OCI-LY3 (cell line): ENCODE measurements around the gene DUSP16.
"Not testable (repeated sequence)": the region's sequence is repeated elsewhere in the genome, so short reads cannot be mapped to it uniquely, and the experiment has no call there.

Experiments used
- H2AFZ ChIP-seq: fragments of 200-600, 300-600 bp; shearing (Covaris generic); 2 replicates; pipeline ENCODE4 v1.6.0; 2014; ENCODE audit warnings: antibody characterized with exemption, low read depth, low read length
- H3K27ac ChIP-seq: fragments of 200-600, 300-600 bp; sonication (generic); 2 replicates; pipeline ENCODE4 v1.5.1; 2014; ENCODE audit warnings: mild to moderate bottlenecking, low read length, moderate library complexity, mixed read lengths
- H3K27me3 ChIP-seq: fragments of 200-600, 300-600 bp; sonication (generic); 2 replicates; pipeline ENCODE4 v1.6.1; 2014; ENCODE audit warnings: low read depth, low read length, mixed read lengths
- H3K36me3 ChIP-seq: fragments of 200-600, 300-600 bp; sonication (generic); replicated peaks from 2 replicates; pipeline ENCODE3; 2014; ENCODE audit warnings: low read depth, low read length, mixed read lengths
- H3K4me1 ChIP-seq: fragments of 300-600, 200-600 bp; sonication (generic); 2 replicates; pipeline ENCODE4 v1.6.1; 2014; ENCODE audit warnings: low read length, mixed read lengths
- H3K4me2 ChIP-seq: fragments of 200-600, 300-600 bp; sonication (generic); 2 replicates; pipeline ENCODE4 v1.6.1; 2014; ENCODE audit warnings: low read length, mixed read lengths
- H3K4me3 ChIP-seq: fragments of 300-600, 200-600 bp; sonication (generic); 2 replicates; pipeline ENCODE4 v1.5.1; 2014; ENCODE audit warnings: antibody characterized with exemption, mild to moderate bottlenecking, low read length, moderate library complexity
- H3K79me2 ChIP-seq: fragments of 300-600, 200-600 bp; shearing (Covaris generic); 2 replicates; pipeline ENCODE4 v1.6.1; 2014; ENCODE audit warnings: mild to moderate bottlenecking, low read length, mixed read lengths
- H3K9ac ChIP-seq: fragments of 300-600, 200-600 bp; shearing (Covaris generic); 2 replicates; pipeline ENCODE4 v1.6.0; 2014; ENCODE audit warnings: mild to moderate bottlenecking, low read length, moderate library complexity
- H3K9me3 ChIP-seq: fragments of 200-600, 300-600 bp; shearing (Covaris generic); 2 replicates; pipeline ENCODE4 v1.6.1; 2014; ENCODE audit warnings: low read length, mixed read lengths; ENCODE audit not compliant: insufficient read depth
- H4K20me1 ChIP-seq: fragments of 200-600, 300-600 bp; sonication (generic); 2 replicates; pipeline ENCODE4 v1.6.1; 2016; ENCODE audit warnings: low read length, mixed read lengths; ENCODE audit not compliant: insufficient read depth
- CTCF ChIP-seq: fragments of 200-600, 300-600 bp; sonication (generic); IDR thresholded peaks from 2 replicates; pipeline ENCODE4 v1.5.1; 2014; ENCODE audit warnings: antibody characterized with exemption, low read length, low read depth
- EZH2phosphoT487 ChIP-seq: fragments of 200-600 bp; shearing (Covaris generic); IDR thresholded peaks from 2 replicates; pipeline ENCODE4 v1.6.1; 2018; ENCODE audit warnings: antibody characterized with exemption, mixed run types, low read depth

The DUSP16 gene

GRCh38 chr12:12600659-12601058 lies 38.0 kb upstream of the DUSP16 start:
- Histone ChIP-seq H4K20me1 (no peaks in the 10 kb centered on the region), H3K79me2 (no peaks in the 10 kb centered on the region), H2AFZ (no peak overlapping the region), H3K9me3 (no peaks in the 10 kb centered on the region), H3K9ac (no peak overlapping the region), H3K4me2 (no peak overlapping the region), H3K36me3 (no peaks in the 10 kb centered on the region), H3K4me3 (no peak overlapping the region), H3K27ac (no peak overlapping the region), H3K27me3 (peaks cover 37% of the 10 kb centered on the region), H3K4me1 (no peaks in the 10 kb centered on the region)
- TF ChIP-seq EZH2phosphoT487 (no peak), CTCF (no peak)

GRCh38 chr12:12599750-12600643 lies 37.3 kb upstream of the DUSP16 start:
- H3K27me3 ChIP-seq, result peaks cover 37% of the 10 kb centered on the region
- no peak overlapping the region for H3K4me2 ChIP-seq
- H3K4me1 ChIP-seq, result no peaks in the 10 kb centered on the region

GRCh38 chr12:12598864-12599263 lies 36.2 kb upstream of the DUSP16 start:
- Histone ChIP-seq H3K9me3 (no peaks in the 10 kb centered on the region), H3K9ac (no peak overlapping the region), H3K36me3 (no peaks in the 10 kb centered on the region), H3K4me2 (no peak overlapping the region), H3K4me1 (no peaks in the 10 kb centered on the region), H3K79me2 (no peaks in the 10 kb centered on the region), H3K27ac (no peak overlapping the region), H4K20me1 (no peaks in the 10 kb centered on the region), H2AFZ (no peak overlapping the region), H3K27me3 (peaks cover 32% of the 10 kb centered on the region), H3K4me3 (no peak overlapping the region)
- TF ChIP-seq CTCF (no peak), EZH2phosphoT487 (no peak)

More at GRCh38 chr12:12599750-12600643, 37.3 kb upstream of the DUSP16 start:
- Histone ChIP-seq H3K9me3 (no peaks in the 10 kb centered on the region), H3K27ac (no peak overlapping the region), H4K20me1 (no peaks in the 10 kb centered on the region), H3K4me3 (no peak overlapping the region), H3K9ac (no peak overlapping the region), H3K79me2 (no peaks in the 10 kb centered on the region), H2AFZ (no peak overlapping the region), H3K36me3 (no peaks in the 10 kb centered on the region)
- TF ChIP-seq EZH2phosphoT487 (no peak), CTCF (no peak)

- H3K79me2 ChIP-seq, H3K36me3 ChIP-seq, H2AFZ ChIP-seq, H3K4me2 ChIP-seq, H3K9ac ChIP-seq, H3K27ac ChIP-seq, H4K20me1 ChIP-seq, H3K4me3 ChIP-seq, H3K9me3 ChIP-seq, H3K4me1 ChIP-seq: not testable (repeated sequence)
- H3K27me3 ChIP-seq, result peaks cover 39% of the 10 kb centered on the region
Measured at GRCh38 chr12:12596598-12596997, 33.9 kb upstream of the DUSP16 start.

- H3K4me3 ChIP-seq, H4K20me1 ChIP-seq, H3K9me3 ChIP-seq, H3K9ac ChIP-seq, H2AFZ ChIP-seq, H3K79me2 ChIP-seq, H3K27ac ChIP-seq, H3K4me1 ChIP-seq, H3K36me3 ChIP-seq, H3K4me2 ChIP-seq: not testable (repeated sequence)
- peaks cover 37% of the 10 kb centered on the region for H3K27me3 ChIP-seq
Measured at GRCh38 chr12:12595929-12596328, 33.3 kb upstream of the DUSP16 start.
